ENCODE measurements around the gene UMAD1.
"Not testable (repeated sequence)": the region's sequence is repeated elsewhere in the genome, so short reads cannot be mapped to it uniquely, and the experiment has no call there.

Gene UMAD1

GRCh38 chr7:7793921-7794320, 153.4 kb downstream of the UMAD1 start:
- H3K9me3 Mint-ChIP-seq (ENCODE audit: low read depth) = peaks cover 4% of the 10 kb centered on the region
- H3K4me3 Mint-ChIP-seq = no peak overlapping the region
- H3K36me3 Mint-ChIP-seq = peaks cover 40% of the 10 kb centered on the region
- H3K27ac Mint-ChIP-seq = no peak overlapping the region
- peaks cover 3% of the 10 kb centered on the region for H3K4me1 Mint-ChIP-seq (ENCODE audit: low read depth)
- no peaks in the 10 kb centered on the region for H3K27me3 Mint-ChIP-seq

GRCh38 chr7:7795203-7795602, 154.7 kb downstream of the UMAD1 start:
- Mint-ChIP-seq H3K4me1 (ENCODE audit: low read depth) (no peaks in the 10 kb centered on the region), H3K4me3 (no peak overlapping the region), H3K27me3 (no peaks in the 10 kb centered on the region), H3K36me3 (peaks cover 41% of the 10 kb centered on the region), H3K27ac (no peak overlapping the region), H3K9me3 (ENCODE audit: low read depth) (peaks cover 4% of the 10 kb centered on the region)

- H3K36me3 Mint-ChIP-seq = peaks cover 41% of the 10 kb centered on the region
- no peaks in the 10 kb centered on the region for H3K4me1 Mint-ChIP-seq (ENCODE audit: low read depth)
- H3K4me3 Mint-ChIP-seq = no peak overlapping the region
- H3K9me3 Mint-ChIP-seq (ENCODE audit: low read depth) = peaks cover 4% of the 10 kb centered on the region
- H3K27ac Mint-ChIP-seq = no peak overlapping the region
- H3K27me3 Mint-ChIP-seq = no peaks in the 10 kb centered on the region
Observed at GRCh38 chr7:7795630-7796121, 155.1 kb downstream of the UMAD1 start.

GRCh38 chr7:7798510-7798909, 158.0 kb downstream of the UMAD1 start:
- Mint-ChIP-seq H3K9me3 (ENCODE audit: low read depth) (peaks cover 4% of the 10 kb centered on the region), H3K4me1 (ENCODE audit: low read depth) (no peaks in the 10 kb centered on the region), H3K27me3 (no peaks in the 10 kb centered on the region), H3K27ac (no peak overlapping the region), H3K4me3 (no peak overlapping the region), H3K36me3 (peaks cover 28% of the 10 kb centered on the region)

- H3K9me3 Mint-ChIP-seq (ENCODE audit: low read depth) = peaks cover 4% of the 10 kb centered on the region
- no peaks in the 10 kb centered on the region for H3K27me3 Mint-ChIP-seq
- H3K36me3 Mint-ChIP-seq = peaks cover 27% of the 10 kb centered on the region
- no peak overlapping the region for H3K27ac Mint-ChIP-seq
- H3K4me3 Mint-ChIP-seq = no peak overlapping the region
- H3K4me1 Mint-ChIP-seq (ENCODE audit: low read depth) = no peaks in the 10 kb centered on the region
Observed at GRCh38 chr7:7799138-7799537, 158.6 kb downstream of the UMAD1 start.

- no peaks in the 10 kb centered on the region for H3K9me3 Mint-ChIP-seq (ENCODE audit: low read depth)
- no peak overlapping the region for H3K4me3 Mint-ChIP-seq
- no peaks in the 10 kb centered on the region for H3K27me3 Mint-ChIP-seq
- no peak overlapping the region for H3K27ac Mint-ChIP-seq
- peaks cover 9% of the 10 kb centered on the region for H3K36me3 Mint-ChIP-seq
- H3K4me1 Mint-ChIP-seq (ENCODE audit: low read depth) = no peaks in the 10 kb centered on the region
Observed at GRCh38 chr7:7802531-7802930, 162.0 kb downstream of the UMAD1 start.

- H3K9me3 Mint-ChIP-seq (ENCODE audit: low read depth) = no peaks in the 10 kb centered on the region
- no peak overlapping the region for H3K27ac Mint-ChIP-seq
- H3K36me3 Mint-ChIP-seq = peaks cover 2% of the 10 kb centered on the region
- H3K27me3 Mint-ChIP-seq = no peaks in the 10 kb centered on the region
- no peaks in the 10 kb centered on the region for H3K4me1 Mint-ChIP-seq (ENCODE audit: low read depth)
- H3K4me3 Mint-ChIP-seq = no peak overlapping the region
Observed at GRCh38 chr7:7803715-7804178, 163.2 kb downstream of the UMAD1 start.

GRCh38 chr7:7804822-7805221, 164.3 kb downstream of the UMAD1 start:
- not testable (repeated sequence) for H3K36me3 Mint-ChIP-seq; H3K27ac Mint-ChIP-seq; H3K4me3 Mint-ChIP-seq; H3K4me1 Mint-ChIP-seq (ENCODE audit: low read depth); H3K9me3 Mint-ChIP-seq (ENCODE audit: low read depth); H3K27me3 Mint-ChIP-seq

GRCh38 chr7:7805511-7806153, 165.1 kb downstream of the UMAD1 start:
- Mint-ChIP-seq H3K4me3 (no peak overlapping the region), H3K9me3 (ENCODE audit: low read depth) (no peaks in the 10 kb centered on the region)

GRCh38 chr7:7808156-7808555, 167.6 kb downstream of the UMAD1 start:
- H3K27me3 Mint-ChIP-seq = no peaks in the 10 kb centered on the region
- no peak overlapping the region for H3K27ac Mint-ChIP-seq
- peaks cover 2% of the 10 kb centered on the region for H3K36me3 Mint-ChIP-seq
- no peaks in the 10 kb centered on the region for H3K4me1 Mint-ChIP-seq (ENCODE audit: low read depth)
- no peak overlapping the region for H3K4me3 Mint-ChIP-seq
- H3K9me3 Mint-ChIP-seq (ENCODE audit: low read depth) = no peaks in the 10 kb centered on the region

More at GRCh38 chr7:7805511-7806153, 165.1 kb downstream of the UMAD1 start:
- Mint-ChIP-seq H3K27me3 (no peaks in the 10 kb centered on the region), H3K27ac (no peak overlapping the region), H3K36me3 (no peaks in the 10 kb centered on the region), H3K4me1 (ENCODE audit: low read depth) (no peaks in the 10 kb centered on the region)

- Mint-ChIP-seq H3K9me3 (ENCODE audit: low read depth) (no peaks in the 10 kb centered on the region), H3K36me3 (peaks cover 5% of the 10 kb centered on the region), H3K27ac (no peak overlapping the region), H3K27me3 (no peaks in the 10 kb centered on the region), H3K4me3 (no peak overlapping the region), H3K4me1 (ENCODE audit: low read depth) (no peaks in the 10 kb centered on the region)
Observed at GRCh38 chr7:7808626-7809025, 168.1 kb downstream of the UMAD1 start.

GRCh38 chr7:7810380-7810779, 169.8 kb downstream of the UMAD1 start:
- Mint-ChIP-seq H3K36me3 (peaks cover 6% of the 10 kb centered on the region), H3K9me3 (ENCODE audit: low read depth) (no peaks in the 10 kb centered on the region), H3K27me3 (no peaks in the 10 kb centered on the region), H3K4me3 (no peak overlapping the region), H3K4me1 (ENCODE audit: low read depth) (peaks cover 5% of the 10 kb centered on the region), H3K27ac (no peak overlapping the region)

GRCh38 chr7:7810826-7811225, 170.3 kb downstream of the UMAD1 start:
- no peak overlapping the region for H3K4me3 Mint-ChIP-seq
- no peaks in the 10 kb centered on the region for H3K9me3 Mint-ChIP-seq (ENCODE audit: low read depth)
- peaks cover 10% of the 10 kb centered on the region for H3K4me1 Mint-ChIP-seq (ENCODE audit: low read depth)
- H3K27ac Mint-ChIP-seq = no peak overlapping the region
- no peaks in the 10 kb centered on the region for H3K27me3 Mint-ChIP-seq
- H3K36me3 Mint-ChIP-seq = peaks cover 6% of the 10 kb centered on the region

- Mint-ChIP-seq H3K27me3 (no peaks in the 10 kb centered on the region), H3K9me3 (ENCODE audit: low read depth) (no peaks in the 10 kb centered on the region)
Observed at GRCh38 chr7:7812112-7812511, 171.6 kb downstream of the UMAD1 start.

GRCh38 chr7:7815395-7815794, 174.8 kb downstream of the UMAD1 start:
- H3K4me3 Mint-ChIP-seq = no peak overlapping the region
- H3K27ac Mint-ChIP-seq = no peak overlapping the region
- H3K36me3 Mint-ChIP-seq = peaks cover 15% of the 10 kb centered on the region
- H3K4me1 Mint-ChIP-seq (ENCODE audit: low read depth) = peaks cover 25% of the 10 kb centered on the region
- no peaks in the 10 kb centered on the region for H3K27me3 Mint-ChIP-seq
- no peaks in the 10 kb centered on the region for H3K9me3 Mint-ChIP-seq (ENCODE audit: low read depth)

More at GRCh38 chr7:7812112-7812511, 171.6 kb downstream of the UMAD1 start:
- Mint-ChIP-seq H3K4me3 (no peak overlapping the region), H3K4me1 (ENCODE audit: low read depth) (peaks cover 23% of the 10 kb centered on the region), H3K27ac (no peak overlapping the region), H3K36me3 (peaks cover 11% of the 10 kb centered on the region)

GRCh38 chr7:7816084-7816483, 175.5 kb downstream of the UMAD1 start:
- Mint-ChIP-seq H3K36me3 (peaks cover 15% of the 10 kb centered on the region), H3K27ac (no peak overlapping the region), H3K27me3 (no peaks in the 10 kb centered on the region), H3K4me3 (no peak overlapping the region), H3K9me3 (ENCODE audit: low read depth) (no peaks in the 10 kb centered on the region), H3K4me1 (ENCODE audit: low read depth) (peaks cover 25% of the 10 kb centered on the region)

Data from activated naive CD8-positive, alpha-beta T cell (primary cell).